ENCODE data around the gene CLIP2. TPM values are rescaled to one million over a fixed set of nuclear protein-coding genes. Genes with fewer than 3 reads are reported as not detected.

CLIP2 gene
- total and polyA plus RNA-seq, 8 donors: 20.6 to 32.8 (median 25.6) TPM

DNA sequence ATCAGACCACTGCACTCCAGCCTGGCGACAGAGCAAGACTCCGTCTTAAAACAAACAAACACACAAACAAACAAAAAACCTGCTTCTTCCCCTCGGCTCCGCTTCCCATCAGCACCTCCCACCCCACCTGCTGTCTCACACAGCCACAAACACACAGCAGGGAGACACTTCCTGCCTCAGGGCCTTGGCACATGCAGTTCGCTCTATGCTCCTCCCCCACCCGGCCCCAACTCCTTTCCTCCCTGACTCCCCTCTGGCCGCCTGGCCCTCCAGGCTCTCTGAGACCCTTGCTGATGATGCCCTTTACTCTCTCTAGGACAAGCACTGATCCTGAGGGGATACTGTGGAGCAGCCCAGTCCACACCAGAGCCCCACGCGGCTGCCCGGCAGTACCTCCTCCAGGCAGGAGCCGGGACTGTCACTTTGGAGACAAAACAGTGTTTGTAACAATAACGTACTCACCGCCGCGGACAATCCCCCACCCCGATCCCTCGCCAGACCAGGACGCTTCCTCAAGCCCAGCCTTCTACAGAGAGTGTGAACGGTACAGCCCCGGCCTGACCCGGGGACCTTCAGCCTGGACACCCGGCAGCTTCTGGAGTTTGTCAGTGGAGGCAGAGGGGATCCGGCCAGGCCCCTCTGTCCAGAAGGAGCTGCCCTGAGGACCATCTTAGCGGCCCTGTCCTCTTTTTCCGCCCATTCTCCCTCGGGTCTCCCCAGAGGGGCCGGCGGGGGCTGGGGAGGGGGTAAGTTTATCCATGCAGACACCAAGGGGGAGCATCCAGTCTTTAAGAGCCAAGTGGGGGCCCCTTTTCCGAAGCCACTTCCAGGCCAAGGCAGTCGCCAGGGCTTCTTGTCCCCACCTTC is 114.5 kb downstream of the CLIP2 start:
- H3K36me3 ChIP-seq: peaks cover 0 to 27% of the 10 kb centered on the region in 2 donors

DNA sequence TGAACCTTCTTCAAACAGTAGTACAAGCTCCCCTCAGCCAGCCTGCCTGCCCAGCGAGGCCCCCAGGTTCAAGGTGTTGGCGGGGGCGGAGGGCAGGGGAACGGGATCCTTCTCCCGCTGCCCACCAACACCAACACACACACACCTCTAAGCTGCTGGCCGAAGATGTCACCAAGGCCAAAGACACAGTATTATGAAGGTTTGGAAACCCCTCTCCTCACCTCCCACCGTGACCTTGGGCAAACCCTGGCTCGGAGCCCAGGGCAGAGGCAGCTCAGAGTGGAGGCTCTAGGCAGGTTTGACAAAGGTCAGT is 115.1 kb downstream of the CLIP2 start:
- DNase-seq (no peak), ATAC-seq (no peak)
- Histone ChIP-seq H3K9me3 (no peaks in the 10 kb centered on the region), H3K27ac (no peak overlapping the region), H3K36me3 (peaks cover 0 to 27% of the 10 kb centered on the region in 2 donors), H3K4me3 (no peak overlapping the region), H3K4me1 (no peaks in the 10 kb centered on the region), H3K27me3 (no peaks in the 10 kb centered on the region)
- intact Hi-C loops (cut with DNase I): loop anchor here in 1 of 2 donors (5.0 to 10.0 kb wide), 2 partner anchors 197 to 340 kb away; no protein-coding TSS in a partner anchor
- TF ChIP-seq, protein P1, sequence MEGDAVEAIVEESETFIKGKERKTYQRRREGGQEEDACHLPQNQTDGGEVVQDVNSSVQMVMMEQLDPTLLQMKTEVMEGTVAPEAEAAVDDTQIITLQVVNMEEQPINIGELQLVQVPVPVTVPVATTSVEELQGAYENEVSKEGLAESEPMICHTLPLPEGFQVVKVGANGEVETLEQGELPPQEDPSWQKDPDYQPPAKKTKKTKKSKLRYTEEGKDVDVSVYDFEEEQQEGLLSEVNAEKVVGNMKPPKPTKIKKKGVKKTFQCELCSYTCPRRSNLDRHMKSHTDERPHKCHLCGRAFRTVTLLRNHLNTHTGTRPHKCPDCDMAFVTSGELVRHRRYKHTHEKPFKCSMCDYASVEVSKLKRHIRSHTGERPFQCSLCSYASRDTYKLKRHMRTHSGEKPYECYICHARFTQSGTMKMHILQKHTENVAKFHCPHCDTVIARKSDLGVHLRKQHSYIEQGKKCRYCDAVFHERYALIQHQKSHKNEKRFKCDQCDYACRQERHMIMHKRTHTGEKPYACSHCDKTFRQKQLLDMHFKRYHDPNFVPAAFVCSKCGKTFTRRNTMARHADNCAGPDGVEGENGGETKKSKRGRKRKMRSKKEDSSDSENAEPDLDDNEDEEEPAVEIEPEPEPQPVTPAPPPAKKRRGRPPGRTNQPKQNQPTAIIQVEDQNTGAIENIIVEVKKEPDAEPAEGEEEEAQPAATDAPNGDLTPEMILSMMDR (IDR thresholded peaks at IDR 0.05): no peak

More for the DNA sequence above, 114.5 kb downstream of the CLIP2 start:
- no peak for DNase-seq
- intact Hi-C loops (cut with DNase I): loop anchor here in 1 of 2 donors (5.0 to 10.0 kb wide), 2 partner anchors 196 to 339 kb away; no protein-coding TSS in a partner anchor
- Histone ChIP-seq H3K27me3 (no peaks in the 10 kb centered on the region), H3K4me1 (no peaks in the 10 kb centered on the region), H3K27ac (no peak overlapping the region), H3K4me3 (no peak overlapping the region), H3K9me3 (no peaks in the 10 kb centered on the region)
- ATAC-seq: no peak
- TF ChIP-seq, protein P1 (IDR thresholded peaks at IDR 0.05): no peak

DNA sequence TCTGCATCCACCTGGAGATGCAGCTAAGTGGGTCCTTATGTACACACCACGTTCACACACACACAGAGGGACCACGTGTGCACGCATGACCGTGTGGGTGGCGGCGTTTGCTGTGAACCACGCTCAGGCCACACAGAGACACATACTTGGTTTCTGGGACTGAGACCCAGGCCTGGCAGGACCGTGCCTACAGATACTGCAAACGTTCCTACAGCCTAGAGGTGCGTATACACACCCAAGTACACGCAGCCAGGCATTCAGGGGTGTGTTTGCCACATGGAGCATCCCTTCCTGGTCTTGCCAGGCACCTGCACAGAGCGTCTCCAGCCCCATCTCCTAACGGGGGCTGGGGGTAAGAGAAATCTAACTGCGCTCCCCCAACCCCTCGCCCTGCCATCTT is 115.5 kb downstream of the CLIP2 start:
- Histone ChIP-seq H3K27ac (no peak overlapping the region), H3K27me3 (no peaks in the 10 kb centered on the region), H3K4me1 (no peaks in the 10 kb centered on the region), H3K36me3 (peaks cover 0 to 27% of the 10 kb centered on the region in 2 donors), H3K4me3 (no peak overlapping the region), H3K9me3 (no peaks in the 10 kb centered on the region)
- DNase-seq (no peak), ATAC-seq (no peak)
- intact Hi-C loops (cut with DNase I): loop anchor here in 1 of 2 donors (5.0 to 10.0 kb wide), 2 partner anchors 197 to 340 kb away; no protein-coding TSS in a partner anchor
- TF ChIP-seq, protein P1 (IDR thresholded peaks at IDR 0.05): no peak

- ATAC-seq: peak; percentile 21
- intact Hi-C loops (cut with DNase I): loop anchor here in 1 of 2 donors (10.0 kb wide), 1 partner anchor 341 kb away; no protein-coding TSS in a partner anchor
- no peak overlapping the region for H3K4me3 ChIP-seq
- H3K27ac ChIP-seq: no peak overlapping the region
- H3K27me3 ChIP-seq: no peaks in the 10 kb centered on the region
- TF ChIP-seq, protein P1 (IDR thresholded peaks at IDR 0.05): peak; percentile 11 to 27
- H3K9me3 ChIP-seq: no peaks in the 10 kb centered on the region
- peak in 1 of 4 donors; percentile 15 for DNase-seq
- H3K4me1 ChIP-seq: no peaks in the 10 kb centered on the region
- peaks cover 0 to 24% of the 10 kb centered on the region in 2 donors for H3K36me3 ChIP-seq
Measured at GRCh38 chr7:74405191-74405898, 116.1 kb downstream of the CLIP2 start.

All from left lung (tissue), 10 donors.